T-helper 2 cell (primary cell): ENCODE results near the gene ABAT.
"Not testable (repeated sequence)": the region's sequence is repeated elsewhere in the genome, so short reads cannot be mapped to it uniquely, and the experiment has no call there.

Experiments used
- DNase-seq, 5 experiments: peaks; one replicate each; pipeline versions ENCODE4 v3.0.0 to v3.0.0-alpha.2; 2012 to 2022

Gene ABAT

DNA sequence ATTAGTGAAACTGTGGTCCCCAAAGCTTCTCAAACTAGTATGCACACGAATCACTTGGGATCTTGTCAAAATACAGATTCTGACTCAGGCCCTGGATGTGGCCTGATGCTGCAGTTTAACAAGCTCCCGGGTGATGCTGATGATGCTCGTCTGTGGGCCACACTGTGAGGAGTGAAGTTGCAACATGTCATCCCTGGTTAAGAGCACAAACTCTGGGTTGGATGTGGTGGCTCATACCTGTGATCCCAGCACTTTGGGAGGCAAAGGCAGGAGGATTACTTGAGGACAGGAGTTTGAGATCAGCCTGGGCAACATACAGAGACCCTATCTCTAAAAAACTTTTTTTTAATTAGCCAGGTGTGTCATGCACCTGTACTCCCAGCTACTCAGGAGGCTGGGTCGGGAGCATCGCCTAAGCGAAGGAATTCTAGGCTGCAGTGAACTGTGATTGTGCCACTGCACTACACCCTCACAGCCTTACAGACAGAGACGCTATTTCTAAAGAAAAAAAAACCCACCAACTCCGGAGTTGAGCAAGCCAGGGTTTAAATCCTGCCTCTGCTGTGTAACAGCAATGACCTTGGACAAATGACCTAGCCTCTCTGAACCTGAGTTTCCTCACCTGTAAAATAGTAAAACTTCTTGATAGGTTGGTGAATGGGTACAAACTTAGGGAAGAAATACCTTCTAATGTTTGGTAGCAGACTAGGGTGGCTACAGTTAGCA, 24.4 kb upstream of the ABAT start:
- DNase-seq: no peak

DNA sequence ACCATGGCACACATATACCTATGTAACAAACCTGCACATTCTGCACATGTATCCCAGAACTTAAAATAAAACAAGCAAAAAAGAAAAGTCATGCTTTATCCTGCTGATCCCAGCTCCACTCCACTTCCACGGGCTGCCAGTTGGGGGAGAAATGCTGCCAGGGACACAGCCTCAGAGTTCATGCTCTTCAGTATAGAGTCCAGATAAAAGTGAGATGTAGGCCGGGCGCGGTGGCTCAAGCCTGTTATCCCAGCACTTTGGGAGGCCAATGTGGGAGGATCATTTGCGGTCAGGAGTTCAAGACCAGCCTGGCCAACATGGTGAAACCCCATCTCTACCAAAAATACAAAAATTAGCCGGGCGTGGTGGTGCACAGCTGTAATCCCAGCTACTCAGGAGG, 22.5 kb upstream of the ABAT start:
- DNase-seq: not testable (repeated sequence)

DNA sequence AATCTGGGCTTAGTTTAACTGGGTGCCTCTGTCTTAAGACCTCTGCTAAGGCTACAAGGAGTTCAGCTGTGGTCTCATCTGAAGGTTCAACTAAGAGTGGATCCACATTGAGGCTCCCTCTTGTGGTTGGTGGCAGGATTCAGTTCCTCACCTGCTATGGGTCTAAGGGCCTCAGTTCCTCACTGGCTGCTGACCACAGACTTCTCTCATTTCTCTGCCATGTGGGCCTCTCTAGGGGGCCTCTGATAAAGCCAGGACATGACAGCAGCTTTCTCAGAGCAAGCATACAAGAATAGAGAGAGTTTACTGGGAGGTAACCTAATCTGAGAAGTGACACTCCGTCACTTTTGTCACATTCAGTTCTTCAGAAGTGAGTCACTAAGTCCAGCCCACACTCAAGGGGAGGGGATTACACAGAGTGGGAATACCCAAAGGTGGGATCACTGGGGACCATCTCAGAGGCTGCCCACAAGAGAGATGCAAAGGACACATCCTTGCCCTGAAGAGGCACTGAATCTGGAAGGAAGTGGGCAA, 19.2 kb upstream of the ABAT start:
- peak in 1 of 5 experiments; percentile 53 for DNase-seq

DNA sequence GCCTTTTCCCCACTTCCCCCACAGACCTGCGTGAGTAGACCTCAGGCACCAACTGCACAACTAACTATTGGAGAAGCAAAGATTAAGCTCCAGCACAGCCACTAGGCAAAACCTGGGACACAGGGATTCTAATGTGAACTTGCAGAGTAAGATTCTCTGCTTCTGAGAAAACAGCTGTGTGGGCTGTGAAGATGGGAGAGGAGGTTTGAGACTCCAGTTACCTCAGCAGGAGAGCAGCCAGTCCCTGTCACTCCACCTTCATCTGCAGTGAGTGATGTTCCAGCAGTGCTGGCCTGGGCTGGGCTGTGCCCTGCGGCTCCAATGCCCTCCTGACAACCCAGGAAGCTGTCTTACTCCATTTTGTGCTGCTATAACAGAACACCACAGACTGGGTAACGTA, 18.0 kb upstream of the ABAT start:
- no peak for DNase-seq

DNA sequence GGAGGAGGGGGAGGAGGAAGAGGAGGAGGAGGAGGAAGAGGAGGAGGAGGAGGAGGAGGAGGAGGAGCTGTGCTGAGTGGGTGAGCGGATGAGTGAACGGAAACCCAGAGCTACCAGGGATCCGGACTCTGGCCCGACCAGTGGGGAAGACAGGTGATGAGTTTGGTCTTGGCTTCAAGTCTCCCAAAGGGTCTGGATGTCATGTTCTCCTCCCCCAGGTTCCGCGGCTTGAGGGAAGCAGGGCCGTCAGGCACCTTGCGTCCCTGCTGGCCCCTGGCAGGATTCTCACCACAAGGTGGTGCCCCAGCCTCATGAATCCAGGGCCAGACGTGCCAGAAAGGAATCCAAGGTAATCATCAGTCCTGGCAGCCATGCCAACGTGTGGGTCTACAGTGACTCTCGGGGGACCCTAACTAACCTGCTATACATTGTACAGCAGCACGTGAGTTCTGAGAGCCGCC, 13.5 kb upstream of the ABAT start:
- DNase-seq: peak in 4 of 5 experiments; percentile 13 to 50 (median 34)

DNA sequence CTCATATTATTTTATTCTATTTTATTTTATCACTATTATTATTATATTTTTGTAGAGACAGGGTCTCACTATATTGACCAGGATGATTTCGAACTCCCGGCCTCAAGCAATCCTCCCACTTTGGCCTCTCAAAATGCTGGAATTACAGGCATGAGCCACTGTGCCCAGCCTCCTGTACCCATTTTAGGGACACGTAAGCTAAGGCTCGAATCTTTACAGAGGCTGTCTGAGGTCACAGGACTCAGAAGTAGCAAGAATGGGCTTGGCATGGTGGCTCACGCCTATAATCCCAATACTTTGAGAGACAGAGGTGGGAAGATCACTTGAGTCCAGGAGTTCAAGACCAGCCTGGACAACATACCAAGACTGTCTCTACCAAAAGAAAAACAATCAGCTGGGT, 12.7 kb upstream of the ABAT start:
- DNase-seq: no peak

DNA sequence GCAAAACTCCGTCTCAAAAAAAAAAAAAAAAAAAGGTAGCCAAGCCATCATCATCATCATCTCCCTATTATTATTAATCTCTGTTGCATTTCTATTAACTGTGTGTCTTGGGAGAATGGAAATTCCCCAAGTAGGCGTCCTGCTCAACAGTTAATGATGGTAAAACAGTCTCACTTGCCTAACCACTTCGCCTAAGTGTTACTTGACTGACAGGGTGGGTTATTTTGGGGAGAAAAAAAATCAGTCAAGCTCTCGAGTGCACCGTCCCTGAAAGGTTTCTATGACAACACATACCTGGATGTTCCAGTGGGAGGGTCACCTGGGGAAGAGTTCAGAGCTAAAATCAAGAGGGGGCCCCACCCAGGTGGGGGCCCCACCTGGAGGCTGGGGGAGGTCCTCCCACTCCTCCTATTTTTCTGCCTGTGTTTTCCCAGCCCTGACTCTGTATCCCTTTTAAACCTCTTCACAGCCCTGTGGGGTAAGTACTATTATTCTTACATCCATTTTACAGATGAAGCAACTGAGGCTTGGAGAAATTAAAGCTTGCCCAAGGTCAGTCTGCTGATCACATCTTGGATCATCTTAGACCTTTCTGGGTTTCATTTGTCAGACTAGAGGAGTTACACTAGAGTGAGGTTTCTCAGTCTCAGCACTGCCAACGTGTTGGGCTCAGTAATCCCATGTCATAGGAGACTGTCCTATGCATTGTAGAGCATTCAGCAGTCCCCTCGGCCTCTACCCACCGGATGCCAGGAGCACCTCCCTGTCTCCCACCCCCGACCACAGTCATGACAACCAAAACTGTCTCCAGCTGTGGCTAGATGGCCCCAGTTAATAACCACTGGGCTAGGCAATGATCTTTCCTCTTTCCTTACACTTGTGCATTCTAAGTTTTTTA, 11.0 kb upstream of the ABAT start:
- DNase-seq: no peak

DNA sequence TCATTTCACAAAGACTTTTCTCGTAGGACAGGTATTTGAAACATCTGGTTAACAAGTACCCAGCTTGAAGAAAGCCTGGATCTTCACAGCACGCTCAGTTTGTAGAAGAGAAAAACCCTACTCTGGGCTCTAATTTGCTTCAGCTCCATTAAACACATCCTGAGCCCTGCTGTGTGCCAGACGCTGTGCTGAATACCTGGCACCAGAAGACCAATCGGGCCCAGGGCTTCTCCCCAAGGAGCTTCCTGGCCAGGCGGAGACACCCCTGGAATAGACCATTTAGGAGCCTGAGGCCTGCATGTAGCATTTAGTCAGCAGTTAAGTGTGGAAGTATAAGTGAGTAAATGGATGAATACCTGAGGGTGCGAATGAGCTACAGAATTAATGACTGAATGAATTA, 8.9 kb upstream of the ABAT start:
- DNase-seq: no peak

DNA sequence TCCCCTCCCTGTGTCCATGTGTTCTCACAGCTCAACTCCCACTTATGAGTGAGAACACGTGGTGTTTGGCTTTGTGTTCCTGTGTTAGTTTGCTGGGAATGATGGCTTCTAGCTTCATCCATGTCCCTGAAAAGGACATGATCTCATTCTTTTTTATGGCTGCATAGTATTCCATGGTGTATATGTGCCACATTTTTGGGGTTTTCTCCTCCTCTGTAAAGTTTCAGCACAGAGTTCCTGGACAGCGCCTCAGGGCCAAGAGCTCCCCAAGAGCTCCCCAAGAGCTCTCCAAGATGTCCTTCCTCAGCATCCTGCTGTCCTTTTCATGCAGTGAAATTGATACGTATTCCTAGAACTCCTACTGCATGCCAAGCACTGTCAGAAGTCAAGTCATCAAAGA, 6.9 kb upstream of the ABAT start:
- no peak for DNase-seq

DNA sequence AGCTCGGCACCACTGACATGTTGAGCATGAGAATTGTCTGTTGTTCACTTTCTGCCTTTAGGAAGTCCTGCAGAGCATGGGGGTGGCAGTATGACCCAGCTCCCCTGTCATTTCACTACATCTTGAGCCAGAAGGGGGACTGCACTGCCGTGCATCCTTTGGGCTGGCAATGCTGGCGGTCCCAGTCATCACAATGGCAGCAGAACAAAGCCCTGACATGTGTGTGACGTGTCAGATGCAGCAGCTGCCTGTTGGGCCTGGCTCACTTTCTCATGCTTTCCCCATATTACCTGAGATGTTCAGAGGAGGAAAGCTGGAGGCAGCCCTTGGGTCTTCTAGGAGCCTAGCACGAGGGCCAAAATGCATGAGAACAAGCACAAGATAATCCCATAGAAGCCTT, 6.3 kb upstream of the ABAT start:
- no peak for DNase-seq

DNA sequence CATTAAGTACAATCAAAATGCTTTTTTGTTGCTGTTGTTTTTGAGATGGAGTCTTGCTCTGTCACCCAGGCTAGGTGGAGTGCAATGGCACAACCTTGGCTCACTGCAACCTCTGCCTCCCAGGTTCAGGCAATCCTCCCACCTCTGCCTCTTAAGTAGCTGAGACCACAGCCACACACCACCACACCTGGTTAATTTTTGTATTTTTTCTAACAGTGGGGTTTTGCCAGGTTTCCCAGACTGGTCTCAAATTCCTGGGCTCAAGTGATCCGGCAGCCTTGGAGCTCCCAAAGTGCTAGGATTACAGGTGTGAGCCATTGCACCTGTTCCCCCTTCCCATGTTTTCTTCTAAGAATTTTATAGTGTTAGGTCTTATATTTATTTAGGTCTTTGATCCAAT, 4.9 kb upstream of the ABAT start:
- no peak for DNase-seq

DNA sequence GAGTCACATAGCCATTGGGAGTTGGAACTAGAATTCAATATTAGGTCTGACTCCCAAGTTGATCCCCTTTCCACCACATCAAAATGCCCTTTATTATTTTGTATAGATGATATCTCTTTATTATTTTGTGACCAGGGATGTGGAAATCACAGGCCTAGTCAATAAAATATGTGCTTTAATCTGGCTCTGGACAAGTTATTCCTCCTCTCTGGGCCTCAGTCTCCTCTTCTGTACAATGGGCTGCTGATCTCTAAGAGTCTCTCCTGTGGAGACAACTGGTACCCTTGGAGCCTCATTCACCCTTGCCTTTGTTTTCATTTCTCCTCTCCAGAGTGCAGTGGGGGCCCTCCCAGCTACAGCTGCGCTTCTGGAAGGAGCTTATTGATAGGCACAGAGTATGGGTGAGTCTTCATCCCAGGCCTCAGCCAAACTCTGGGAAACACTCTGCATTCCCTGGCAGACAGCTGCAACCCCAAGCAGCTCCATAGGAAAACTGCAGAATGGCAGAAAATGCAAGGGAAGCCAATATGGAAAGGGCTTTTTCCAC, 4.3 kb upstream of the ABAT start:
- no peak for DNase-seq

DNA sequence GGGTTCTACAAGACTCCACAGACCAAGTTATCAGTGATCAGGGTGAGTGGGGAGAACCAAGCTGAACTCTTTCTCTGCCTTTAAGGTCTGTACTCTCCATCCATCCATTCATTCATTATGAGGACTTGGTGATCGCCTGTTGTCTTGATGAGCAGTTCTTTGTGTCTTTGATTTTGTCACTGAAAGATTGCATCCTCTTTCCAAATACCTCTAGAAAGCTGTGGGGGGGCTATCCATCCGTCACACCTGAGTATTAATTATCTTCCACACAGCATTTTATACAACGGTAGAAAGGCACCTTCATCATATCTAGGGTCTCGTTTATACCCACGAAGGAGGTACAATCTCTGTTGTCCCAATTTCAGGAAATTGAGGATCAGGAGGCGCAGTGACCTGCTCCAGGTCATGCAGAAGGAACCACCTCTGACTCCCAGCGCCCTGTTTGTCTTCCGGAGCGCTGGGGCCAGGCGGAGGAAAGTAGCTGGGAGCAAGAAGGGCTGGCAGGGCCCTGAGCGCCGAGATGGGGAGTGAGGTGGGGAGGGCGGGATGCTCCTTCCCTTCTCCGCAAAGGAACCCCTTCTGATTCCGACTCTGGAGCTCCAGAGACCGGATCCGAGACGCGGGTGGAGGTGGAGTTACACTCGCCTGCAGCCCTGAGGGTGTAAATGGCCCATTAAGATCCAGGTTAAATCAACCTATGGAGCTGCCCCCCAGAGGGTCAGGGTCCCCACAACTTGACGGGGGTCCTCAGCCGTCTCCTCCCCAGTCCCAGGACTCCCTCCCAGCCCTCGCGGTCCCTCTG, 605 bp upstream of the ABAT start:
- no peak for DNase-seq

DNA sequence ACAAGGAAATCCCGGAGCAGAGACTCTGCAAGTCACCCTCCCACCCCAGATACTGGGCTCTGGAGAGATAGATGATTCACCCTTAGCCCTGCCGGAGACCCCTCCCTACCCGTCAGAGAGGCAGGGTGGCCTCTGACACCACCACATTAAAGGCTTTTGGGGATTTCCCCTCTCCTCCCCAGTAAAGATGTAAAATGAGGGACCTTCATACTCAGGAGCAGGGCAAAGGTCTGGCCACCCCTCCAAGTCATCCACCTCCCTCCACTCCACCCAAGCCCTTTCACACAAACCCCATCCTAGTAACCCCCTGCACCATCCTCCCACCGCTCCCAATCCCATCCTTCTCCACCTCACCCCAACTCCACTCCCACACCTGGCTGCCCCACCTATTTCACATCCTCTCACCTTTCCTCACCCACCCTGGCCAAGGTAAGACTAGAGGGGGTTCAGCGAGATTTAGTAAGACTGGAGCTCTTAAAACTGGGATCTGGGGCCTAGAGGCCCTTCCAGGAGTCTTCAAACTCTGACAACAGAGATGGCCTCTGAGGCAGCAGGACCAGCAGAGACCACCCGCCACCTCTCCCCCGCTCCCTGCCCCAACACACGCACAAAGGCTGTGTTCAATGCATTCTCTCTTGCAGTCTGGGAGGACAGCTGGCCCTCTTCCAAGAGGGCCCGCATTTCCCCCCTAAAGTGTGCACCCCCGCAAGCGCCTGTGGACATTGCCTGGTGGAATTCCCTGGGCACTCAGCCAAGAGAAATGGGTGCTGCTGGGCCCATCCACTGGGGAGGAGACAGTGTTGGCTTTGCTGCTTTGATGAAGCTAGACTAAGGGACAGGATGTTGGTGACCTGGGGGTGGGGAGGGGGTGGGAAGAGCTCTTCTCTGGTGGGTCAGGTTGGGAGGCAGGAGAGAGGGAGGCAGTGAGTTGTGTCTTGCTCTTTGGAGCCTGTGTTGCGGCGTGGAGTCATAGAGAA, 1.1 kb downstream of the ABAT start:
- peak in 4 of 5 experiments; percentile 29 to 56 (median 44) for DNase-seq

DNA sequence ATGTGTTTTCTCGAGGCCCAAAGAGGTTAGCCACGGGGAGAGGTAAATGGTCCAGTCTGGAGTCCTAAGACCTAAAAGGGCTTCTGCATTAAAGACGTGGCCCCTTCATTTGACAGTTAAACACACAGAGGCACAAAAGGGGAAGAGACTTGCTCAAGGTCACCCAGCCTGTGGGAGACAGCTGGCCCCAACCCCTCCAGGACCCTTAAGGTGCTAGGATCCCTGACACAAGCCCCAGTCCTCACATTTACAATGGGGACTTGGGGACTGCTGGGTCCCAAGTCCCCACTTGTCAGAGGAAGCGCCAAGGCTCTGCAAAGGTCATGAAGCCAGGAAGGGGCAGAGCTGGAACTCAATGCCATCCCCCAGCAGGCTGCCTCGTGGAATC, 1.7 kb downstream of the ABAT start:
- DNase-seq: no peak

DNA sequence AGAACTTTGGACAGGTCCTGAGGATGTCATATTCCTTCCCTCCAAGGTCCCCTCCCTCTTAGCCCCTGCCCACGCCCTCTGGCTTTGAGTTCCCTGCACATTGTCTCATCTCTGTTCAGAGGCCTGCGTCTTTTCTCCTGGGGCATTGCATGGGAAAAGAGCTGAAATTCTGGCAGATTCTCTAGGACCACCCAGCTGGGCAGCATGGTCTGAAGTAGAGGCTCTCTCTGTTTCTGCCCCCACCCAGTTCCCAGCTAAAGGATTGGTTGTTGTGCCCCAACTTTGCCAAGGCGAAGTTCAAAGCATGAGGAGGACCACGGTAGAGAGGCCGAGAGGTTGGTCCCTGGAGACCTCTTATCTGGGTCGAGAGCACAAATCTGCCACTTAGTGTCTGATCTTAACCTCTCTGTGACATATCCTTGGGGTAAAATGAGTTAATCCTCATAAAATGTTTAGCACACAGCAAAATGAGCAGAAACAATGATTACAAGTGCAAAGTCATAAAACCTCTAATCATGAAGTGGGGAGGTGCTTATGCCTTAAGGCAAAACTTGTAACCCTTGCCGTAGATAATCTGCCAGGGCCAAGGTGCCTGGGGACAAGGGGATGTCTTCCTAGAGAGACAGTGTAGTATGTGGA, 2.4 kb downstream of the ABAT start:
- DNase-seq: no peak

DNA sequence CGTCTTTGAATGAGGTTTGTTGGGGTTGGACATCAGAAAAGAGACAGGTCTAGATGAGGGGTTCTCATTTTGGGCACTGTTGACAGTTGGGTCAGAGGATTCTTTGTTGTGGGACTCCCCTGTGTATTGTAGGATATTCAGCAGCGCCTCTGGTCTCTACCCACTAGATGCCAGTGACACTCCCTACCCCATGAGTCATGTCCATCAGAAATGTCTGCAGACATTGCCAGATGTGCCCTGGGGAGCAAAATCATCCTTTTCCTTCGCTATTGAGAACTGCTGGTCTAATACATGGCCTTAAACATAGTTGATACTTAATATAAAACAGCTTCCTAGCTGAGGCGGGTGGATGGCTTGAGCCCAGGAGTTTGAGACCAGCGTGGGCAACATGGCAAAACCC, 3.1 kb downstream of the ABAT start:
- no peak for DNase-seq

DNA sequence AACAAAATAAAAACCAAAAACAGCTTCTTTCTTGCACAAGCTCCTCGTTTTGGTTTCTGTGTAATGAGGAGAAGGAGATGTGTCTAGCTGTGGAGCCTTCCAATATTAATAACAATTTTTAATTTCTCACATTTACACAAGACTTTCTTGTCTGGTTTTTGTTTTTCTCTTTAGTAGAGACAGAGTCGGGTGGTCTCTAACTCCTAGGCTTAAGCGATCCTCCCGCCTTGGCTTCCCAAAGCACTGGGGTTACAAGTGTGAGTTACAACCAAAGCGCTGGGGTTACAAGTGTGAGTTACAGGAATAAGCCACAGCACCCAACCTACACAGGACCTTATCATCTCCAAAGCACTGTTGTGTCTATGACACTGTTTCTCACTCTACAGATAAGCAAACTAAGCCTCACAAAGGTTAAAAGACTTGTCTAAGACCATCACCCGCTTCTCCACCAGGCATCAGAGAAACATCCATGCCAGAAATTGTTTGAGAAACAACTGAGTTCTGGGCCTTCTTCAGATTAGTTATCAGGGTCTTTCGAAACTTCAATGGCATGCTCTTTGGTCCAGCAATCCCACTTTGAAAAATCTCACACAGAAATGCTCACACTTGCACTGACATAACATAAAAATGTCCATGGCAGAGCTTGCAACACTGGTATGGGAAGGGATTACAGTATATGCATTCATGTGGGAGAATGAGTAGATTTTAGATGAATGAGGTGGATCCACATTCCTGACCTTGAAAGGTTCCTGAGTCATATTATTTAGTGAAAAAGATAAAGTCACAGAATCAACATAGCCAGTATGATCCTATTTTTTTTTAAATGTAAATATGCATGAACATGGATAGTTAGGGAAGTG, 3.9 kb downstream of the ABAT start:
- DNase-seq: no peak

DNA sequence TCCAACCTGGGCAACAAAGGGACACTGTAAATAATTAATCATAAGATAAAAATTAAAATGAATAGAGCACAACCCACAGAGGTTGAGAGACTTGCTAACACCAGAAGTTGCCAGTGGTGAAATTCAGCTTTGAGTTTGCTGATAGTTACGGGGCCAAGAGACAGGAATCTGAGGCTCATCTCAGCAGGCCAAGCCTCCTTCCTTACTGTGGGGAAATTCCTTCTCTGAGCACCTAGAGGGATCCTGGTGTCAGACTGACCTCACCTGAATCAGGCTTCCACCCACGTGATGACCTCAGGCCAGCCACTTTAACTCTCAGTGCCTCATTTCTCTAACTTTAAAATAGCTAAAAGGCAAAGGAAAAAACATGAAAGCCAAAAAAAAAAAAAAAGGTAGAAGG, 4.7 kb downstream of the ABAT start:
- no peak for DNase-seq
